Nephron progenitor cell (in vitro differentiated cells): Measurements from ENCODE around the gene C1orf210.

Experiments
- DNase-seq: peaks from one replicate; pipeline ENCODE4 v3.0.0; 2021
- H3K27ac Mint-ChIP-seq: 2 replicates; pipeline ENCODE4 v1.8.0; 2021; ENCODE audit warnings: mild to moderate bottlenecking, moderate library complexity, mixed read lengths
- H3K27me3 Mint-ChIP-seq: 2 replicates; pipeline ENCODE4 v1.8.0; 2021; ENCODE audit warnings: mild to moderate bottlenecking, low read depth, mixed read lengths; ENCODE audit not compliant: poor library complexity
- H3K36me3 Mint-ChIP-seq: 2 replicates; pipeline ENCODE4 v1.8.0; 2021; ENCODE audit warnings: low read depth, mixed read lengths
- H3K4me1 Mint-ChIP-seq: 2 replicates; pipeline ENCODE4 v1.8.0; 2021; ENCODE audit warnings: mixed read lengths
- H3K4me3 Mint-ChIP-seq: 2 replicates; pipeline ENCODE4 v1.8.0; 2021; ENCODE audit warnings: mild to moderate bottlenecking, moderate library complexity, mixed read lengths
- H3K9me3 Mint-ChIP-seq: 2 replicates; pipeline ENCODE4 v1.8.0; 2021; ENCODE audit warnings: mild to moderate bottlenecking, moderate library complexity, mixed read lengths
- TF ChIP-seq, protein P1 (sequence below): fragments of 200-600 bp; sonication (generic); IDR thresholded peaks from 2 replicates; pipeline ENCODE4 v1.5.0; 2021; ENCODE audit warnings: antibody characterized with exemption

The C1orf210 gene

DNA sequence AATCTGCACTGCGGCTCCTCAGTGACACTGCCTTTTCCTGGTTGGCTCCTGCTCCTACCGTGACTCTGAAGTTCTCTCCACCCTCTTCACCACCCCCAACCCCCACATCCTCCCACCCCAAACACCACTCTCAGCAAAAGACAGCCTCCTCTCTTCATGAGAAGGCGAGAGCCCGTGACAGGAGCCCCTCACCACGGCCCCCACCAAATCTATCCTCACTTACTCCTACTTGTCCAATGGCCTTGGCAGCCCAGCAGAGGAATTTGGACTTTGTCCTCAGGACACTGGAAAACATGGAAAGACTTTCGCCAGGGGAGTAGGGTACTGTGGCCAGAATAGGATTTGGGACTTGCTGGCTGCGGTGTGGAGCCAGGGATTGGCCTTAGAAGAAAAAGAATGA lies 8.7 kb downstream of the C1orf210 start:
- Mint-ChIP-seq H3K4me1 (peaks cover 31% of the 10 kb centered on the region), H3K27ac (no peak overlapping the region)
- DNase-seq, result no peak

DNA sequence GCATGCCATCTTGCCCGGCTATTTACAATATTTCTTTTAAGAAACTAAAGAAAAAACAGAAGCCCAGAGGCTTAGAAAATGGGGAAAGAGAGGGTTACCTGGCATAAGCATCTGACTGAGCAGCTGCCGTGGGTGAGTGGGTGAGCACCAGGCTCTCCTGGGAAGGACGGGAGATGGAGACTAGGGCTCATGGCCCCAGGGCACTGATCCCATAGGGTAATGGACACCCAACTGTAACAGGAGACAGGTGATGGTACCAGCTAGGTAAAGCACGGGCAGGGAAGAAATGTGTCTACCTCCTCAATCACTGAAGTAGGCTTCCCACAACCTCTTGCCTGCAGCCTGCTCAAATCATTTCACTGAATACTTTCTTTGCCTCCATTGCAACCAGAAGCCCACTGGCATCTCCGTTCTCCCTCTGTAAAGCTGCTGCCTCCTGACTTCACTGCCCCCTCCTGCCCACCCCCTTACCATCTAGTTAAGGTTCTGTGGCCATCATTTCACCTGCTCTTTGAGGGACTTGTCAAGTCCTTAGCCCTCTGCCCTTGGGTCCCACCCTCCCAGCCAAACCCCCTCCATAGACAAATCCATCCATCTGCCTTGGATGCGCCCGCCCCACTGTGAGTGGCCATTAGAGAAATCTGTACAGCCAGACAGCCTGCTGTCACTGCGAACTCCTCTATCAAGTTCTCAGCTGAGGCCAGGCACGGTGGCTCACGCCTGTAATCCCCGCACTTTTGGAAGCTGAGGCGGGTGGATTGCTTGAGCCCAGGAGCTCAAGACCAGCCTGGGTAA lies 9.4 kb downstream of the C1orf210 start:
- peaks cover 37% of the 10 kb centered on the region for H3K4me1 Mint-ChIP-seq
- no peaks in the 10 kb centered on the region for H3K36me3 Mint-ChIP-seq
- no peak for DNase-seq
- no peak overlapping the region for H3K4me3 Mint-ChIP-seq
- H3K27me3 Mint-ChIP-seq, result peaks cover 18% of the 10 kb centered on the region
- no peak overlapping the region for H3K27ac Mint-ChIP-seq
- TF ChIP-seq, protein P1, sequence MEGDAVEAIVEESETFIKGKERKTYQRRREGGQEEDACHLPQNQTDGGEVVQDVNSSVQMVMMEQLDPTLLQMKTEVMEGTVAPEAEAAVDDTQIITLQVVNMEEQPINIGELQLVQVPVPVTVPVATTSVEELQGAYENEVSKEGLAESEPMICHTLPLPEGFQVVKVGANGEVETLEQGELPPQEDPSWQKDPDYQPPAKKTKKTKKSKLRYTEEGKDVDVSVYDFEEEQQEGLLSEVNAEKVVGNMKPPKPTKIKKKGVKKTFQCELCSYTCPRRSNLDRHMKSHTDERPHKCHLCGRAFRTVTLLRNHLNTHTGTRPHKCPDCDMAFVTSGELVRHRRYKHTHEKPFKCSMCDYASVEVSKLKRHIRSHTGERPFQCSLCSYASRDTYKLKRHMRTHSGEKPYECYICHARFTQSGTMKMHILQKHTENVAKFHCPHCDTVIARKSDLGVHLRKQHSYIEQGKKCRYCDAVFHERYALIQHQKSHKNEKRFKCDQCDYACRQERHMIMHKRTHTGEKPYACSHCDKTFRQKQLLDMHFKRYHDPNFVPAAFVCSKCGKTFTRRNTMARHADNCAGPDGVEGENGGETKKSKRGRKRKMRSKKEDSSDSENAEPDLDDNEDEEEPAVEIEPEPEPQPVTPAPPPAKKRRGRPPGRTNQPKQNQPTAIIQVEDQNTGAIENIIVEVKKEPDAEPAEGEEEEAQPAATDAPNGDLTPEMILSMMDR, result no peak
- no peaks in the 10 kb centered on the region for H3K9me3 Mint-ChIP-seq

More for the DNA sequence above, 8.7 kb downstream of the C1orf210 start:
- H3K27me3 Mint-ChIP-seq, result peaks cover 16% of the 10 kb centered on the region
- no peaks in the 10 kb centered on the region for H3K9me3 Mint-ChIP-seq
- H3K4me3 Mint-ChIP-seq, result no peak overlapping the region
- H3K36me3 Mint-ChIP-seq, result no peaks in the 10 kb centered on the region
- TF ChIP-seq, protein P1, result no peak

DNA sequence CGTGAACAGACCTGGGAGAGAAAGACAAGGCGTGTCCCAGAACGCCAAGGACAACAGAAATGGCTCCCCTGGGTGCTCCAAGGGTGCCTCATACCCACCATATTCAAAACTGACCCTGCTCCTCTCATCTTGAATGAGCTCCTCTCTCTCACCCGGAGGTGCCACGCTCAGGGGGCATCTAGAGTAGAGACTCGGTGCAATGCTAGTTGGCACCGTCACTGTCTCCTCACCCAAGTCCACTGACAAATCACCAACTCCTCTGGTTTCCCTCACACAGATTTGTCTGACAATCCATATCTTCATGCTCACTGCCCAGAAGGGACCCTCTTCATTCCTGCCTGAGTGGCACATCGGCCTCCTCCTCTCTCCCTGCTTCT lies 10.6 kb downstream of the C1orf210 start:
- Mint-ChIP-seq H3K9me3 (no peaks in the 10 kb centered on the region), H3K4me3 (no peak overlapping the region), H3K27ac (no peak overlapping the region), H3K27me3 (peaks cover 19% of the 10 kb centered on the region), H3K36me3 (no peaks in the 10 kb centered on the region), H3K4me1 (peaks cover 37% of the 10 kb centered on the region)
- TF ChIP-seq, protein P1, result no peak
- no peak for DNase-seq

DNA sequence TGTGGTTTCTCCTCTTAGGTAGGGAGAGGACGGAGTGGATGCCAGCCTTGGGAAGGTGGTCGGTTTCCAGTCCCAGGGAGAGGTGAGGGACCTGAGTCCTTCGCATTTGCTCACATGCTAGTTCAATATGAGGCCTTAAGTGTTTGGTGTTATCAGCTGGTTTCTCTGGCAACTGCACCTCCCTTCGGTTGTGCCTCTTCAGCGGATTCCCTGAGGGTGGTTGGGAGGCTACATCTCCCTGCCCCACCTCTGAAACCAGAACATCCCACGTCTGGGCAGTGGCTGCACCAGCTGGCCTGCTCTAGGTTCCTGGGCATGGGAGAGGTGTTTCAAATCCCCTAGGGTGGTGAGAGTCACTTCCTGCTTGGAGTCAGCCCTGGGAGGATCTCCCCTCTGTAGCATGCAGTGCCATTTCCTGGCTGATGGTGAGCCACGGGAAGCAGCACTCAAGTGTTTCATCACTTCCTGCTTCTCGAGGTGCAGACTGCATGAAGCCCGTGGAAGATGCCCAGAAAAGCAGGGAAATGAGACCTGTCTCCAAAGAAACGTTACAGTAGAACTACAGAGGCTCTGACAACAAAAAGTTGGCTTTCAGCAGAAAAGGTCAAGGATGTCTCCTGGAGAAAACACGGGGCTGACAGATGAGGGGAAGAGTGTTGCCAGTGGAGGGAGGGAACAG lies 11.1 kb downstream of the C1orf210 start:
- peaks cover 23% of the 10 kb centered on the region for H3K27me3 Mint-ChIP-seq
- peaks cover 41% of the 10 kb centered on the region for H3K4me1 Mint-ChIP-seq
- DNase-seq, result no peak
- no peak overlapping the region for H3K4me3 Mint-ChIP-seq
- H3K9me3 Mint-ChIP-seq, result no peaks in the 10 kb centered on the region
- H3K27ac Mint-ChIP-seq, result no peak overlapping the region
- TF ChIP-seq, protein P1, result no peak
- H3K36me3 Mint-ChIP-seq, result no peaks in the 10 kb centered on the region

GRCh38 chr1:43273708-43274107 lies 11.7 kb downstream of the C1orf210 start:
- H3K4me1 Mint-ChIP-seq, result peaks cover 44% of the 10 kb centered on the region
- TF ChIP-seq, protein P1, result no peak
- no peak overlapping the region for H3K4me3 Mint-ChIP-seq
- H3K9me3 Mint-ChIP-seq, result no peaks in the 10 kb centered on the region
- H3K27me3 Mint-ChIP-seq, result peaks cover 22% of the 10 kb centered on the region
- no peak overlapping the region for H3K27ac Mint-ChIP-seq
- DNase-seq, result no peak
- H3K36me3 Mint-ChIP-seq, result no peaks in the 10 kb centered on the region
